ES-I3 (cell line): ENCODE data around the gene DPH3.
"Not testable (repeated sequence)": the region's sequence is repeated elsewhere in the genome, so short reads cannot be mapped to it uniquely, and the experiment has no call there.

ENCODE experiments used
- H3K36me3 ChIP-seq: 2 replicates; pipeline ENCODE4 v1.6.1; 2013; ENCODE audit warnings: mild to moderate bottlenecking, low read length, control low read depth, moderate library complexity; ENCODE audit not compliant: insufficient read depth
- H3K4me1 ChIP-seq: 2 replicates; pipeline ENCODE4 v1.6.1; 2013; ENCODE audit warnings: mild to moderate bottlenecking, control low read depth, low read length; ENCODE audit not compliant: insufficient read depth
- H3K9ac ChIP-seq: 2 replicates; pipeline ENCODE4 v1.6.1; 2013; ENCODE audit warnings: low read depth, mild to moderate bottlenecking, low read length, moderate library complexity
- H3K9me3 ChIP-seq: 2 replicates; pipeline ENCODE4 v1.6.1; 2013; ENCODE audit warnings: mild to moderate bottlenecking, low read length, moderate library complexity; ENCODE audit not compliant: control insufficient read depth, insufficient read depth

The DPH3 gene

GRCh38 chr3:16264708-16265454 is at the start of gene DPH3, which contains the start of gene OXNAD1:
Gene DPH3 (minus strand): TSS chr3:16264943. CDS start chr3:16264876, 67 bp downstream.
Gene OXNAD1 (plus strand): TSS chr3:16265212. CDS start chr3:16270953, 5,741 bp downstream.
- peaks cover 4% of the 10 kb centered on the region; the same call in 1 of the 2 replicates for H3K4me1 ChIP-seq
- no peaks in the 10 kb centered on the region for H3K36me3 ChIP-seq
- H3K9me3 ChIP-seq: no peaks in the 10 kb centered on the region
- peak within 1 kb of the TSS; percentile 84 for H3K9ac ChIP-seq

GRCh38 chr3:16313886-16314645 is 49.3 kb upstream of the DPH3 start:
- Histone ChIP-seq H3K36me3 (no peaks in the 10 kb centered on the region; the same call in none of the 2 replicates), H3K9me3 (no peaks in the 10 kb centered on the region), H3K4me1 (peaks cover 5% of the 10 kb centered on the region; the same call in 1 of the 2 replicates), H3K9ac (no peak overlapping the region)

- Histone ChIP-seq H3K4me1 (peaks cover 5% of the 10 kb centered on the region; the same call in 1 of the 2 replicates), H3K9ac (no peak overlapping the region), H3K36me3 (no peaks in the 10 kb centered on the region; the same call in none of the 2 replicates), H3K9me3 (no peaks in the 10 kb centered on the region)
Measured at GRCh38 chr3:16311960-16312451, 47.3 kb upstream of the DPH3 start.

- H3K9ac ChIP-seq, H3K9me3 ChIP-seq: not testable (repeated sequence)
Measured at GRCh38 chr3:16310486-16310885, 45.7 kb upstream of the DPH3 start.

GRCh38 chr3:16309558-16309957 is 44.8 kb upstream of the DPH3 start:
- Histone ChIP-seq H3K36me3 (no peaks in the 10 kb centered on the region; the same call in none of the 2 replicates), H3K4me1 (peaks cover 5% of the 10 kb centered on the region; the same call in 1 of the 2 replicates), H3K9ac (no peak overlapping the region)

More at GRCh38 chr3:16310486-16310885, 45.7 kb upstream of the DPH3 start:
- not testable (repeated sequence) for H3K36me3 ChIP-seq, H3K4me1 ChIP-seq

GRCh38 chr3:16308727-16309126 is 44.0 kb upstream of the DPH3 start:
- Histone ChIP-seq H3K9me3 (no peaks in the 10 kb centered on the region), H3K9ac (no peak overlapping the region), H3K4me1 (peaks cover 5% of the 10 kb centered on the region; the same call in 1 of the 2 replicates), H3K36me3 (no peaks in the 10 kb centered on the region; the same call in none of the 2 replicates)

More at GRCh38 chr3:16309558-16309957, 44.8 kb upstream of the DPH3 start:
- H3K9me3 ChIP-seq: no peaks in the 10 kb centered on the region

GRCh38 chr3:16307832-16308531 is 43.2 kb upstream of the DPH3 start:
- no peaks in the 10 kb centered on the region for H3K9me3 ChIP-seq
- H3K36me3 ChIP-seq: no peaks in the 10 kb centered on the region
- H3K4me1 ChIP-seq: peaks cover 5% of the 10 kb centered on the region; the same call in 1 of the 2 replicates
- H3K9ac ChIP-seq: no peak overlapping the region

- peaks cover 20% of the 10 kb centered on the region; the same call in 1 of the 2 replicates for H3K4me1 ChIP-seq
- no peak overlapping the region for H3K9ac ChIP-seq
- H3K9me3 ChIP-seq: no peaks in the 10 kb centered on the region
- no peaks in the 10 kb centered on the region for H3K36me3 ChIP-seq
Measured at GRCh38 chr3:16305111-16305541, 40.4 kb upstream of the DPH3 start.

GRCh38 chr3:16304061-16305010 is 39.6 kb upstream of the DPH3 start:
- Histone ChIP-seq H3K36me3 (no peaks in the 10 kb centered on the region), H3K4me1 (peaks cover 16% of the 10 kb centered on the region; the same call in 1 of the 2 replicates), H3K9me3 (no peaks in the 10 kb centered on the region), H3K9ac (no peak overlapping the region)

- no peaks in the 10 kb centered on the region for H3K36me3 ChIP-seq
- no peaks in the 10 kb centered on the region for H3K9me3 ChIP-seq
- no peak overlapping the region for H3K9ac ChIP-seq
- H3K4me1 ChIP-seq: peaks cover 16% of the 10 kb centered on the region; the same call in 1 of the 2 replicates
Measured at GRCh38 chr3:16303037-16303575, 38.4 kb upstream of the DPH3 start.

GRCh38 chr3:16302082-16302631 is 37.4 kb upstream of the DPH3 start:
- Histone ChIP-seq H3K4me1 (peaks cover 16% of the 10 kb centered on the region; the same call in 1 of the 2 replicates), H3K9ac (no peak overlapping the region), H3K36me3 (no peaks in the 10 kb centered on the region)

GRCh38 chr3:16301507-16301906 is 36.8 kb upstream of the DPH3 start:
- Histone ChIP-seq H3K9me3 (no peaks in the 10 kb centered on the region), H3K4me1 (peaks cover 16% of the 10 kb centered on the region; the same call in 1 of the 2 replicates), H3K36me3 (no peaks in the 10 kb centered on the region), H3K9ac (no peak overlapping the region)

More at GRCh38 chr3:16302082-16302631, 37.4 kb upstream of the DPH3 start:
- H3K9me3 ChIP-seq: no peaks in the 10 kb centered on the region
